H9 (cell line): ENCODE data around the gene FASTK. TPM values are rescaled to one million over a fixed set of nuclear protein-coding genes. Genes with fewer than 3 reads are reported as not detected.

Experiments
- DNase-seq: peaks from one replicate; pipeline ENCODE4 v3.0.0-alpha.2; 2017
- H2AFZ ChIP-seq: one replicate; pipeline ENCODE4 v1.6.1; 2013; ENCODE audit warnings: mild to moderate bottlenecking, low read length, control low read depth, moderate library complexity
- H2AK5ac ChIP-seq: 2 replicates; pipeline ENCODE4 v1.6.1; 2013; ENCODE audit warnings: low read length, control low read depth, mixed read lengths; ENCODE audit not compliant: insufficient read length
- H2BK120ac ChIP-seq: one replicate; pipeline ENCODE4 v1.6.1; 2013; ENCODE audit warnings: low read depth, mild to moderate bottlenecking, low read length, control low read depth, inconsistent platforms; ENCODE audit not compliant: poor library complexity, severe bottlenecking
- H2BK12ac ChIP-seq: 2 replicates; pipeline ENCODE4 v1.6.1; 2013; ENCODE audit warnings: low read length, control low read depth, mixed read lengths, low read depth; ENCODE audit not compliant: insufficient read length
- H2BK15ac ChIP-seq: 2 replicates; pipeline ENCODE4 v1.6.1; 2013; ENCODE audit warnings: low read depth, low read length, control low read depth
- H2BK20ac ChIP-seq: one replicate; pipeline ENCODE4 v1.6.1; 2013; ENCODE audit warnings: low read depth, mild to moderate bottlenecking, low read length, control low read depth, inconsistent platforms; ENCODE audit not compliant: poor library complexity, severe bottlenecking
- H2BK5ac ChIP-seq: 2 replicates; pipeline ENCODE4 v1.6.1; 2013; ENCODE audit warnings: low read length, control low read depth, mixed read lengths; ENCODE audit not compliant: insufficient read length
- H3K14ac ChIP-seq: 2 replicates; pipeline ENCODE4 v1.6.1; 2013; ENCODE audit warnings: low read length, control low read depth; ENCODE audit not compliant: insufficient read depth
- H3K18ac ChIP-seq: 2 replicates; pipeline ENCODE4 v1.6.1; 2013; ENCODE audit warnings: low read depth, mild to moderate bottlenecking, mixed read lengths, low read length, control low read depth; ENCODE audit not compliant: insufficient read length
- H3K23ac ChIP-seq: 2 replicates; pipeline ENCODE4 v1.6.1; 2013; ENCODE audit warnings: low read length, control low read depth, mixed read lengths, low read depth; ENCODE audit not compliant: insufficient read length
- H3K23me2 ChIP-seq: 2 replicates; pipeline ENCODE4 v1.6.1; 2013; ENCODE audit warnings: low read depth, mild to moderate bottlenecking, mixed read lengths, low read length, control low read depth; ENCODE audit not compliant: insufficient read length, poor library complexity, severe bottlenecking
- H3K27ac ChIP-seq: 2 replicates; pipeline ENCODE4 v1.5.1; 2013; ENCODE audit warnings: low read length, control low read depth, mixed read lengths, low read depth; ENCODE audit not compliant: insufficient read length
- H3K27me3 ChIP-seq: 2 replicates; pipeline ENCODE4 v1.6.1; 2013; ENCODE audit warnings: low read length, control low read depth, inconsistent platforms; ENCODE audit not compliant: insufficient read depth
- H3K4ac ChIP-seq: 2 replicates; pipeline ENCODE4 v1.6.1; 2013; ENCODE audit warnings: low read depth, mild to moderate bottlenecking, control low read depth, inconsistent platforms, low read length, moderate library complexity
- H3K4me1 ChIP-seq: 2 replicates; pipeline ENCODE4 v1.6.1; 2013; ENCODE audit warnings: low read length, control low read depth, inconsistent platforms; ENCODE audit not compliant: insufficient read depth
- H3K4me2 ChIP-seq: 2 replicates; pipeline ENCODE4 v1.6.1; 2013; ENCODE audit warnings: low read length, control low read depth, mixed read lengths; ENCODE audit not compliant: insufficient read length, insufficient read depth
- H3K56ac ChIP-seq: 2 replicates; pipeline ENCODE4 v1.6.1; 2013; ENCODE audit warnings: low read depth, mild to moderate bottlenecking, mixed read lengths, low read length, control low read depth; ENCODE audit not compliant: insufficient read length
- H3K79me1 ChIP-seq: 2 replicates; pipeline ENCODE4 v1.6.1; 2013; ENCODE audit warnings: low read depth, mild to moderate bottlenecking, moderate library complexity, low read length, control low read depth, inconsistent platforms; ENCODE audit not compliant: insufficient read depth, poor library complexity, severe bottlenecking
- H3K79me2 ChIP-seq: 2 replicates; pipeline ENCODE4 v1.6.1; 2013; ENCODE audit warnings: low read length, control low read depth, inconsistent platforms; ENCODE audit not compliant: insufficient read depth
- H3K9ac ChIP-seq: 2 replicates; pipeline ENCODE4 v1.6.1; 2013; ENCODE audit warnings: low read length, control low read depth, mixed read lengths; ENCODE audit not compliant: insufficient read length; ENCODE audit errors: extremely low read depth
- H3K9me3 ChIP-seq: one replicate; pipeline ENCODE4 v1.6.1; 2013; ENCODE audit warnings: low read depth, low read length, inconsistent platforms; ENCODE audit not compliant: control insufficient read depth
- H3T11ph ChIP-seq: one replicate; pipeline ENCODE4 v1.6.1; 2013; ENCODE audit warnings: mild to moderate bottlenecking, low read length, control low read depth, inconsistent platforms
- H4K20me1 ChIP-seq: one replicate; pipeline ENCODE4 v1.6.1; 2013; ENCODE audit not compliant: control insufficient read depth, insufficient read length, insufficient read depth
- H4K5ac ChIP-seq: 2 replicates; pipeline ENCODE4 v1.6.1; 2013; ENCODE audit warnings: low read depth, mild to moderate bottlenecking, mixed read lengths, low read length, control low read depth; ENCODE audit not compliant: insufficient read length
- H4K8ac ChIP-seq: replicated peaks from 2 replicates; pipeline ENCODE4 v1.6.1; 2013; ENCODE audit warnings: low read length, control low read depth, mixed read lengths, low read depth; ENCODE audit not compliant: insufficient read length
- H4K91ac ChIP-seq: 2 replicates; pipeline ENCODE4 v1.6.1; 2013; ENCODE audit warnings: low read depth, mild to moderate bottlenecking, moderate library complexity, mixed read lengths, low read length, control low read depth; ENCODE audit not compliant: insufficient read length
- H3K27ac Mint-ChIP-seq, 3 experiments: 2 replicates in 2 of 3; 3 replicates in 1 of 3; pipeline ENCODE4 v1.8.0; 2020 to 2021; ENCODE audit warnings: mixed read lengths in 3 of 3, mild to moderate bottlenecking in 1 of 3, moderate library complexity in 1 of 3
- H3K27me3 Mint-ChIP-seq: 2 replicates; pipeline ENCODE4 v1.8.0; 2021; ENCODE audit warnings: low read depth, mild to moderate bottlenecking, moderate library complexity, mixed read lengths
- H3K36me3 Mint-ChIP-seq, 3 experiments: 2 replicates in 2 of 3; 3 replicates in 1 of 3; pipeline ENCODE4 v1.8.0; 2020 to 2021; ENCODE audit warnings: low read depth in 3 of 3, mixed read lengths in 3 of 3; ENCODE audit not compliant: insufficient read depth in 1 of 3
- H3K4me1 Mint-ChIP-seq, 2 experiments: 2 replicates each; pipeline ENCODE4 v1.8.0; 2020; ENCODE audit warnings: mixed read lengths in 2 of 2
- H3K4me3 Mint-ChIP-seq, 2 experiments: 2 replicates in 1 of 2; 3 replicates in 1 of 2; pipeline ENCODE4 v1.8.0; 2020 to 2021; ENCODE audit warnings: mild to moderate bottlenecking in 2 of 2, mixed read lengths in 2 of 2, moderate library complexity in 1 of 2
- H3K9me3 Mint-ChIP-seq, 2 experiments: 2 replicates in 1 of 2; 3 replicates in 1 of 2; pipeline ENCODE4 v1.8.0; 2020; ENCODE audit warnings: mild to moderate bottlenecking in 2 of 2, mixed read lengths in 2 of 2, moderate library complexity in 1 of 2
- WGBS: extraction: QIAGEN DNeasy Blood & Tissue Kit; methylation state at CpG from one replicate; pipeline ENCODE4 v1.1.7; 2013; ENCODE audit warnings: missing lambda C conversion rate, low lambda C conversion rate, mixed read lengths; ENCODE audit not compliant: insufficient read length; ENCODE audit errors: extremely low coverage; 5-methylcytosine and 5-hydroxymethylcytosine counted together
- total RNA-seq: library from RNA; stranded (reverse); gene quantifications from 2 replicates; pipeline ENCODE4 v1.2.1, GENCODE V29; 2021
- TF ChIP-seq, protein P1 (sequence below): fragments of 200-600 bp; sonication (generic); conservative IDR thresholded peaks from 3 replicates; pipeline ENCODE4 v1.8.0; 2021; ENCODE audit warnings: antibody characterized with exemption, mild to moderate bottlenecking

The FASTK gene
- total RNA-seq, 1 experiment from 2014 or later, result 57.8 TPM

DNA sequence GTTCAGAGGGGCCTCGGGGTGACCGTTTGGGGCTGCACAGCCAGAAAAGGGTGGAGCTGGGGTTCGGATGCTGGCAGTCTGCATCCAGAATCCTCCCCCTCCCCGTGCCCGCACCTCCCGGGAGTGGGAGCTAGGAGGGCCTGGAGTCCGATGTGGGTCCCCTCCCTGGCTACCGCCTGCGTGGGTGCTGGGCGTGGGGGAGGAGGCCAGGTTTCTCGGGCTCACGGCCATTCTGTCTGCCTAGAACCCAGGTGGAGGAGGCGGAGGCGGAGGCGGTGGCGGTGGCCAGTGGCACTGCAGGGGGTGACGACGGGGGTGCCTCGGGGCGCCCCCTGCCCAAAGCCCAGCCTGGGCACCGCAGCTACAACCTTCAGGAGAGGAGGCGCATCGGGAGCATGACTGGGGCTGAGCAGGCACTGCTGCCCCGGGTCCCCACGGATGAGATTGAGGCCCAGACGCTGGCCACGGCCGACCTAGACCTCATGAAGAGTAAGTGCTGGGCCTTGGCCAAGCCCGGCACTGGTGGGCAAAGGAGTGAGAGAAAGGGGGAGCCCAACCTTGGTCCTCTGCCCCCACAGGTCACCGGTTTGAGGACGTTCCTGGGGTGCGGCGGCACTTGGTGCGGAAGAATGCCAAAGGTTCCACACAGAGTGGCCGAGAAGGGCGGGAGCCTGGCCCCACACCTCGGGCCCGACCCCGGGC, 14.2 kb downstream of the FASTK start:
- Histone ChIP-seq H3K4ac (no peak overlapping the region), H3K27me3 (no peaks in the 10 kb centered on the region), H3K14ac (no peak overlapping the region), H3K79me2 (no peaks in the 10 kb centered on the region), H3K9me3 (no peaks in the 10 kb centered on the region), H2BK5ac (no peak overlapping the region), H3T11ph (no peak overlapping the region), H4K20me1 (no peaks in the 10 kb centered on the region), H4K91ac (no peak overlapping the region), H3K23ac (no peak overlapping the region), H3K79me1 (no peaks in the 10 kb centered on the region), H2AK5ac (no peak overlapping the region), H3K27ac (no peak overlapping the region), H3K9ac (no peak overlapping the region), H2BK20ac (no peak overlapping the region), H3K4me1 (no peaks in the 10 kb centered on the region; the same call in 1 of the 2 replicates), H2BK120ac (no peak overlapping the region), H2BK15ac (no peak overlapping the region), H3K18ac (no peak overlapping the region), H2BK12ac (no peak overlapping the region), H4K5ac (no peak overlapping the region), H3K23me2 (peaks cover 12% of the 10 kb centered on the region), H3K56ac (no peak overlapping the region), H2AFZ (no peak overlapping the region), H4K8ac (no peak overlapping the region), H3K4me2 (no peak overlapping the region)
- peaks cover 22 to 24% of the 10 kb centered on the region in 2 experiments for H3K4me1 Mint-ChIP-seq
- no peak overlapping the region for H3K27ac Mint-ChIP-seq
- no peaks in the 10 kb centered on the region for H3K27me3 Mint-ChIP-seq
- H3K36me3 Mint-ChIP-seq, result peaks cover 36 to 62% (median 57%) of the 10 kb centered on the region in 3 experiments; a peak in 6 of 7 replicates
- WGBS, result no CpG with 5 or more reads among the region's 39 CpGs
- TF ChIP-seq, protein P1, sequence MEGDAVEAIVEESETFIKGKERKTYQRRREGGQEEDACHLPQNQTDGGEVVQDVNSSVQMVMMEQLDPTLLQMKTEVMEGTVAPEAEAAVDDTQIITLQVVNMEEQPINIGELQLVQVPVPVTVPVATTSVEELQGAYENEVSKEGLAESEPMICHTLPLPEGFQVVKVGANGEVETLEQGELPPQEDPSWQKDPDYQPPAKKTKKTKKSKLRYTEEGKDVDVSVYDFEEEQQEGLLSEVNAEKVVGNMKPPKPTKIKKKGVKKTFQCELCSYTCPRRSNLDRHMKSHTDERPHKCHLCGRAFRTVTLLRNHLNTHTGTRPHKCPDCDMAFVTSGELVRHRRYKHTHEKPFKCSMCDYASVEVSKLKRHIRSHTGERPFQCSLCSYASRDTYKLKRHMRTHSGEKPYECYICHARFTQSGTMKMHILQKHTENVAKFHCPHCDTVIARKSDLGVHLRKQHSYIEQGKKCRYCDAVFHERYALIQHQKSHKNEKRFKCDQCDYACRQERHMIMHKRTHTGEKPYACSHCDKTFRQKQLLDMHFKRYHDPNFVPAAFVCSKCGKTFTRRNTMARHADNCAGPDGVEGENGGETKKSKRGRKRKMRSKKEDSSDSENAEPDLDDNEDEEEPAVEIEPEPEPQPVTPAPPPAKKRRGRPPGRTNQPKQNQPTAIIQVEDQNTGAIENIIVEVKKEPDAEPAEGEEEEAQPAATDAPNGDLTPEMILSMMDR, result no peak
- DNase-seq, result no peak
- H3K4me3 Mint-ChIP-seq, result no peak overlapping the region
- no peaks in the 10 kb centered on the region; a peak in 2 of 5 replicates for H3K9me3 Mint-ChIP-seq
